ENCODE measurements around the gene SH3RF3. TPM values are rescaled to one million over a fixed set of nuclear protein-coding genes. Genes with fewer than 3 reads are reported as not detected.

Gene SH3RF3
- total and polyA plus RNA-seq, 2 of the 13 experiments (the other 11 are each of a cell fraction or from before 2014, with no cell fraction given): 0.04 TPM; not detected in 1

DNA sequence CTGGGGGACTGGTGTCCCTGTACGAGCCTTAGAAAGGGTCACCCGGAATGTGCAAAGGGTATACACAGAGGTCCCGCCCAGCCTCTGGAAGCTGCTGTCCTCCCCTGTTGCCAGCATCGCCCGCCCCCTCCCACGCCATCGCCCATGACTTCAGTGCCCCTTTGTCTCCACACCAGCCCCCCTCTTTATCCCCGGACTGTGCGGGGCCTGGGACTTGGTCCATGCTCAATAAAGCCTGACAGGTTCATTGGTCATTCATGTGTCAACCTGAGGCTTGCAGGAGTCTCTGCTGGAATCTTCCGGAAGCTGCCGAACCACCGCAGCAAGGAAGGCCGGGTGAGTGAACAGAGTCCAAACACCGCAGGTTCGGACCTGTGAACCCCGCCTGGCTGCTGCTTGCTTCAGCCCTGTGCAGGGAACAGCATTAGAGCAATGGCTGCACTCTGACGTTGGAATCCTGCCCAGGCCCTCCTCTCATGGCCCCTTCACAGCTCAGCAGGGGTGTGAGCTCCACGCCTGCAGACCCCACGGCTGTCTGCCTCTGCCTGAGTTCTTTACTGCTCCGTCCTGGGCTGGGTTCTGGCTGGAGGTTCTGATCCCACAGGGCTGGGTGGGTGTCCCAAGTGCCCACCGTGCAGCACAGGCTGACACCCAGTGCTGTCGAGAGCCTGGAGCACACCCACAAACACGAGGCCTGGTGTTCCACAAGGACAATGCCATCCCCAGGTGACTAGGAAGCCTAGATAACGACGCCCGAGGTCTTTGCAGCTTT, 388.3 kb downstream of the SH3RF3 start (continued):
- no peak; the same call in 1 of the 2 replicates for TF ChIP-seq ZNF609 (CRISPR knock-in tag; IDR thresholded peaks at IDR 0.05; ENCODE audit: borderline replicate concordance)
- TF ChIP-seq TOPORS (CRISPR knock-in tag; IDR thresholded peaks at IDR 0.05): no peak; the same call in 1 of the 2 replicates
- TF ChIP-seq ZNF264 (CRISPR knock-in tag; IDR thresholded peaks at IDR 0.05): peak; percentile 77
- TF ChIP-seq, protein P1, sequence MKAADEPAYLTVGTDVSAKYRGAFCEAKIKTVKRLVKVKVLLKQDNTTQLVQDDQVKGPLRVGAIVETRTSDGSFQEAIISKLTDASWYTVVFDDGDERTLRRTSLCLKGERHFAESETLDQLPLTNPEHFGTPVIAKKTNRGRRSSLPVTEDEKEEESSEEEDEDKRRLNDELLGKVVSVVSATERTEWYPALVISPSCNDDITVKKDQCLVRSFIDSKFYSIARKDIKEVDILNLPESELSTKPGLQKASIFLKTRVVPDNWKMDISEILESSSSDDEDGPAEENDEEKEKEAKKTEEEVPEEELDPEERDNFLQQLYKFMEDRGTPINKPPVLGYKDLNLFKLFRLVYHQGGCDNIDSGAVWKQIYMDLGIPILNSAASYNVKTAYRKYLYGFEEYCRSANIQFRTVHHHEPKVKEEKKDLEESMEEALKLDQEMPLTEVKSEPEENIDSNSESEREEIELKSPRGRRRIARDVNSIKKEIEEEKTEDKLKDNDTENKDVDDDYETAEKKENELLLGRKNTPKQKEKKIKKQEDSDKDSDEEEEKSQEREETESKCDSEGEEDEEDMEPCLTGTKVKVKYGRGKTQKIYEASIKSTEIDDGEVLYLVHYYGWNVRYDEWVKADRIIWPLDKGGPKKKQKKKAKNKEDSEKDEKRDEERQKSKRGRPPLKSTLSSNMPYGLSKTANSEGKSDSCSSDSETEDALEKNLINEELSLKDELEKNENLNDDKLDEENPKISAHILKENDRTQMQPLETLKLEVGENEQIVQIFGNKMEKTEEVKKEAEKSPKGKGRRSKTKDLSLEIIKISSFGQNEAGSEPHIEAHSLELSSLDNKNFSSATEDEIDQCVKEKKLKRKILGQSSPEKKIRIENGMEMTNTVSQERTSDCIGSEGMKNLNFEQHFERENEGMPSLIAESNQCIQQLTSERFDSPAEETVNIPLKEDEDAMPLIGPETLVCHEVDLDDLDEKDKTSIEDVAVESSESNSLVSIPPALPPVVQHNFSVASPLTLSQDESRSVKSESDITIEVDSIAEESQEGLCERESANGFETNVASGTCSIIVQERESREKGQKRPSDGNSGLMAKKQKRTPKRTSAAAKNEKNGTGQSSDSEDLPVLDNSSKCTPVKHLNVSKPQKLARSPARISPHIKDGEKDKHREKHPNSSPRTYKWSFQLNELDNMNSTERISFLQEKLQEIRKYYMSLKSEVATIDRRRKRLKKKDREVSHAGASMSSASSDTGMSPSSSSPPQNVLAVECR (CRISPR knock-in tag; IDR thresholded peaks at IDR 0.05; ENCODE audit: borderline replicate concordance): no peak; the same call in 1 of the 2 replicates
- TF ChIP-seq HNF4A (CRISPR knock-in tag; IDR thresholded peaks at IDR 0.05): peak; percentile 89
- no peak for TF ChIP-seq ZNF274 (CRISPR knock-in tag; IDR thresholded peaks at IDR 0.05)
- no peak for TF ChIP-seq MBNL3 (CRISPR knock-in tag; conservative IDR thresholded peaks at IDR 0.05)
- TF ChIP-seq, protein P2, sequence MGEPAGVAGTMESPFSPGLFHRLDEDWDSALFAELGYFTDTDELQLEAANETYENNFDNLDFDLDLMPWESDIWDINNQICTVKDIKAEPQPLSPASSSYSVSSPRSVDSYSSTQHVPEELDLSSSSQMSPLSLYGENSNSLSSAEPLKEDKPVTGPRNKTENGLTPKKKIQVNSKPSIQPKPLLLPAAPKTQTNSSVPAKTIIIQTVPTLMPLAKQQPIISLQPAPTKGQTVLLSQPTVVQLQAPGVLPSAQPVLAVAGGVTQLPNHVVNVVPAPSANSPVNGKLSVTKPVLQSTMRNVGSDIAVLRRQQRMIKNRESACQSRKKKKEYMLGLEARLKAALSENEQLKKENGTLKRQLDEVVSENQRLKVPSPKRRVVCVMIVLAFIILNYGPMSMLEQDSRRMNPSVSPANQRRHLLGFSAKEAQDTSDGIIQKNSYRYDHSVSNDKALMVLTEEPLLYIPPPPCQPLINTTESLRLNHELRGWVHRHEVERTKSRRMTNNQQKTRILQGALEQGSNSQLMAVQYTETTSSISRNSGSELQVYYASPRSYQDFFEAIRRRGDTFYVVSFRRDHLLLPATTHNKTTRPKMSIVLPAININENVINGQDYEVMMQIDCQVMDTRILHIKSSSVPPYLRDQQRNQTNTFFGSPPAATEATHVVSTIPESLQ (CRISPR knock-in tag; conservative IDR thresholded peaks at IDR 0.05): no peak
- no peak for TF ChIP-seq ELK4 (CRISPR knock-in tag; IDR thresholded peaks at IDR 0.05; ENCODE audit: borderline replicate concordance)
- no peak; the same call in 1 of the 2 replicates for TF ChIP-seq NFE2L1 (CRISPR knock-in tag; IDR thresholded peaks at IDR 0.05; ENCODE audit: borderline replicate concordance)
- TF ChIP-seq ZNF777 (CRISPR knock-in tag; IDR thresholded peaks at IDR 0.05): peak; percentile 73
- no peak for TF ChIP-seq ZNF83 (CRISPR knock-in tag; IDR thresholded peaks at IDR 0.05; ENCODE audit: borderline replicate concordance)
- TF ChIP-seq, protein P3, sequence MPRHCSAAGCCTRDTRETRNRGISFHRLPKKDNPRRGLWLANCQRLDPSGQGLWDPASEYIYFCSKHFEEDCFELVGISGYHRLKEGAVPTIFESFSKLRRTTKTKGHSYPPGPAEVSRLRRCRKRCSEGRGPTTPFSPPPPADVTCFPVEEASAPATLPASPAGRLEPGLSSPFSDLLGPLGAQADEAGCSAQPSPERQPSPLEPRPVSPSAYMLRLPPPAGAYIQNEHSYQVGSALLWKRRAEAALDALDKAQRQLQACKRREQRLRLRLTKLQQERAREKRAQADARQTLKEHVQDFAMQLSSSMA (CRISPR knock-in tag; IDR thresholded peaks at IDR 0.05): no peak
- TF ChIP-seq SAFB2 (CRISPR knock-in tag; IDR thresholded peaks at IDR 0.05; ENCODE audit: borderline replicate concordance, low read depth): peak; percentile 79; the same call in 1 of the 2 replicates
- TF ChIP-seq SPEN (CRISPR knock-in tag; IDR thresholded peaks at IDR 0.05; ENCODE audit: low read depth): peak; percentile 50
